ENCODE measurements around the gene THRB.
"Not testable (repeated sequence)": the region's sequence is repeated elsewhere in the genome, so short reads cannot be mapped to it uniquely, and the experiment has no call there.

Gene THRB

DNA sequence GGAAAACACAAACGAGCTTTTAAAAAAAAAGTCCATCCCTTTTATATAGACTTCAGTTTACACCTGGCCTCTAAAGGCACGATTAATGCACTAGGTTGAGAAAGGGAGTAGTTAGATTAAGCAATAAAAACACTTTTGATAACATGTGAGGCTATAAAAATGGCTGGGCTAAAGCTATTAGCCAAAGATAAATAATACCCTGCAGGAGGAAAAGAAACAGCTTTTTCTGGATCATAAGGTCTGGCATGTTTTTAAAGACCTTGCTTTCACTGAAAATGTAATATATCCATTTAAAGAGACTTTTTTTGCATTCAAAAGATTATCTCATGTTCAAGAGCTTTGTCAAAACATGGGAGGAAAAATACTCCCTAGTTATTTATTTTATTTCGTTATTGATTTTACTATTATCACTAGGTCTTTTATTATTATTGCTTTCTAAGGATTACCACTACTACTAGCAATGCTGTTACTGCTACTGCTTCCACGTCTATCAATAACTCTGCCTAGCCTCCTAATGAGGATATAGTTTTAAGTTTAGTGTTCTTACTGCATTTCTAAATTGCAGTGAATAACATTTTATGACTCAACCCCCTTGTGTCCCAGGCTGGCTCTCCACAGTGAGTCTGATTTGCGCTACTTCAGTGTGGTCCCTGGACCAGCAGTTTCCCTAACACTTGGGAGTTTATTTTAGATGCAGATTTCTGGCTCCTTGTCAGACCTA lies 93.4 kb downstream of the THRB start:
- ATAC-seq: no peak

DNA sequence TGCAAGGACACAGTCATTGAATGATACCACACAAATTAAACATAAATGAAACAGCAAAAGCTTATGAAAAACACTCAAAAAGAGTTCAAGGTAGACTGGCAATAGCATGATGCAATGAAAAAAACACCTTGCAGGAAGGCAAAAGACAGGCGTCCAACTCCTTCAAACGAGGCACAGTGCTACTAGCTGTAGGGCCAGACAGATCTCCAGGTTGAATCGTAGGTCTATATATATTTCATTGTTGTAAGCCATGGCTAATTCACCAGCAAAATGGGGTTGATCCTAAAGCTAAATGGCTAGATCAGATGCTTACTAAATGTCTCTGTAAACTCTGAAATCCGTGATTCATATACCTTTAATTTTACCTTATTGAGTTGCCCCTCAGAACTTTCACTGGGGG lies 94.2 kb downstream of the THRB start:
- no peak for ATAC-seq

DNA sequence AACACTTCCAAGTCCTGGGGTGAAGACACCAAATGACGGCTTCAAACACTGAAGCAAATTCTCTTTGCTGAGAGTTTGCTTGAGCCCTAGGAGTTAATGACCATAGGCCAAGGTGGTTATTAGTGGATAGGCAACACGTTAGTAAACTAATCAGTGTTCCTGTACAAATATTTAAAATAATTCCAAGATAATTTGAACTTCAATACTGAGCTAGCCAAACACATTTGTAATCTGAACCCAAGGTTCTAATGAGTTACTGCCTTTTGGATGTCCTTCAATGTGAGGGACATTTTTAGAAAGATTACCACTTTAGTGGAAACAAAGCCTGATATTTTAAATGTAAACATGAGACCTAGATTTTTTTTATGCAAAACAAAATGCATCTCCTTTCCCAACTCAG lies 94.6 kb downstream of the THRB start:
- no peak for ATAC-seq

DNA sequence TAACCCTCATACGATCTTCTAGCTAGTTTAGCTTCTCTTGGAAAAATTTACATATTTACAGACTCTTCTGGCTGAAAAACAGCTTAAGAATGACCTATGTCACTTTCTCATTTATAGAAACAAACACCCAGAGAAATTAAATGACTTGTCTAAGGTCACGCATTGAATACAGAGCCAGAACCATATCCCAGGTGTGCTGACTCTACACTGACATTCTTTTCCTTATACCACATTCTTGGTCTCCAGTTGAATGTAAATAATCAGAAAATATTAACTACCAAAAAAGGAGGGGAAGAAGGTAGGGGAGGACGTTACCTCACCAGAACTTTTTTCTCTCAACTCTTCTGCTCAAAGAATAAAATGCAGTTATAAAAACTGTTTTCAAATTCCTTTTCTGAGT lies 95.0 kb downstream of the THRB start:
- ATAC-seq: no peak

DNA sequence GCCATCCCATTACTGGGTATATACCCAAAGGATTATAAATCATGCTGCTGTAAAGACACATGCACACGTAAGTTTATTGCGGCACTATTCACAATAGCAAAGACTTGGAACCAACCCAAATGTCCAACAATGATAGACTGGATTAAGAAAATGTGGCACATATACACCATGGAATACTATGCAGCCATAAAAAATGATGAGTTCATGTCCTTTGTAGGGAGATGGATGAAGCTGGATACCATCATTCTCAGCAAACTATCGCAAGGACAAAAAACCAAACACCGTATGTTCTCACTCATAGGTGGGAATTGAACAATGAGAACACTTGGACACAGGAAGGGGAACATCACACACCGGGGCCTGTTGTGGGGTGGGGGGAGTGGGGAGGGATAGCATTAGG lies 95.9 kb downstream of the THRB start:
- ATAC-seq: not testable (repeated sequence)

DNA sequence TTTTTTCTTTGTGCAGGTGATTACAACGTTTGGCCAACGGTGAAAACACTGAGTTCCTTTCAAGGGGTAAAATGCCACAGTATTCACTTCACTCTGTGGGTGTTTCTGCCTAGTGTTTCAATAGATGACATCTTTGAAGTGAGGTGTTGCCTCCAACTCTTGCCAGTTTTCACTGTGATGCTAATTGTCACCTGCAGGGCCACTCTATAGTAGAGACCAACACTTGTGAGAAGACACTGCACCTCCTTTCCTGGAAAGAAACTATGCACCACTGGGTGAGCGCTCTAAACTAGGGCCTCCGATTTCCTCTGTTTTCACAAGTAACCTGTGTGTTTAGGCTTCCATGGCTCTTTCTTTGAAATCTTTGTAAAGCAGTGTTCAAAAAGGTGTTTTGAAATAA lies 98.3 kb downstream of the THRB start:
- no peak for ATAC-seq

DNA sequence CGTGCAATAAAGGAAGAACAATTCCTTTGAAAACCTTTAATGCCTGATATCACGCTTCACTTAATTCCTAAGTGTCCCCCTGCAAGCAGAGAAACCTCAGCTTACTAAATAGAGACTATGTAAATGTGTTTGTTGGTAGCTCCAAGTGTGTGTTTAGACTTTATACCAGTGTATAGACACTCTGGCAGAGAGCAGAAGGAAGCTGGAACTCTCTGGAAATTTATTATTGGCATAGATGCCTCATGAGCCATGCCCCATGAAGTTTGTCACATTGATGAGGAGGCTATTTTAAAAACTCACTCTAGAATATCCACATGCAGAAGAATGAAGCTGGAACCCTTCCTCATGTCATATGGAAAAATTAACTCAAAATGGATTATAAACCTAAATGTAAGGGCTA lies 99.9 kb downstream of the THRB start:
- no peak for ATAC-seq

DNA sequence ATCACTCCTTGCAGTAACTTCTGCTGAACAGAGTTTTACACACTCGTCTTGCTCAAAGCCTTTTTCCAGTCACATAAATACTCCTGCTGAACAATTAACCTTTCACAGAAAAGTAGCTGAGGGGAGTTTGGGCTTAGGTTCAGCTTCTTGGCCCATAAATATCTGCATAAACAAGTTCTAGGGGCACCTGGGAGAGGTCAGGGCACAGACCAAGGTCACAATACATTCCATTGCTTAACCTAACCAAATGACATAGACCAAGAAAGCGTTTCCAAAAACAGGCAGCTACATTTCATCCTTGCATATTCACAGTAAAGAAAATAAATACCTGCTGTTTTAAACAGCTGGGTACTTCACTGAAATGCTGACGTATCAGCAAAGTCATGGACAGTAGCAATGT lies 101.3 kb downstream of the THRB start:
- ATAC-seq: no peak

DNA sequence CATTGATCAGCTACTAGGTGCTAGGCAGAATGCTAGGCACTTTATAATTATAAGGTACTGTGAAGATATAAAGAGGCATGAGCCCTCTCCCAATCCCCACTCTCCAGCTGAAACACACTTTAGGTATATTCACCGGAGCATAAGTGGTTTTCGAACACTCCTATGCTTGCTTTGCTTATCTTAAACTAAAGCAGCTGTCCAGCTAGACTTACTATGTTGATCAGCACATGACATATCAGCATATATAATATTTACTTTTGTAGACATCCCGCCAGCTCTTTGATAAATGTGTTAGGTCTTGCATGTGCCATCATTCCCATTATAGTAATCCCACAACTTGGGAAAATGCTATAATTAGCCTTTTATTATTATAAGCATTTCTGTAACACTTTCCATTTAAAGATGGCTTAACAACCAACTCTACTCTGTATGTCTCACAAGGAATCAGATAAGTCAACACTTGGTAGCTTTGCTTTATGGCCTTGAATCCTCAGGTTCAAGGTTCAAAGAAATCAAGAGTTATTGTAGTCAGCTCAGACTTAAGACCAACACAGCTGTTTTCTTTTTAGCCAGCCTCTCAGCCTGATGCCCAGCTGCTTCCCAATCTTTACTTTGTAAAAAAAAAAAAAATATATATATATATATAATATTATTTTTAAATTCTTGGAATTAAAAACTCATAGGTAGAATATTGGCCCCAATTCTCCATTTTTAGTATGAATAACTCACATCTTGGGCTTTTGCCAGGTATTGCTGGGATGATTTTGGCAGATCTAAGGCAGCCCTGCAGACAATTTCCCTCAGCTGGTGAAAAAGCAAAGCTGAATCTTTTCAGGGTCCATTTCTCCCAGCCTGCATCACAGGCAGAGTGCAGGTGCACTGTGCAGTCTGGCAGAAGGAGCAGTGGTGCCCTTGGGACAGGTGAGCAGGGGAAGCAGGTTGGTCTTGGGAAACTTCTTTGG lies 104.2 kb downstream of the THRB start:
- ATAC-seq: no peak

DNA sequence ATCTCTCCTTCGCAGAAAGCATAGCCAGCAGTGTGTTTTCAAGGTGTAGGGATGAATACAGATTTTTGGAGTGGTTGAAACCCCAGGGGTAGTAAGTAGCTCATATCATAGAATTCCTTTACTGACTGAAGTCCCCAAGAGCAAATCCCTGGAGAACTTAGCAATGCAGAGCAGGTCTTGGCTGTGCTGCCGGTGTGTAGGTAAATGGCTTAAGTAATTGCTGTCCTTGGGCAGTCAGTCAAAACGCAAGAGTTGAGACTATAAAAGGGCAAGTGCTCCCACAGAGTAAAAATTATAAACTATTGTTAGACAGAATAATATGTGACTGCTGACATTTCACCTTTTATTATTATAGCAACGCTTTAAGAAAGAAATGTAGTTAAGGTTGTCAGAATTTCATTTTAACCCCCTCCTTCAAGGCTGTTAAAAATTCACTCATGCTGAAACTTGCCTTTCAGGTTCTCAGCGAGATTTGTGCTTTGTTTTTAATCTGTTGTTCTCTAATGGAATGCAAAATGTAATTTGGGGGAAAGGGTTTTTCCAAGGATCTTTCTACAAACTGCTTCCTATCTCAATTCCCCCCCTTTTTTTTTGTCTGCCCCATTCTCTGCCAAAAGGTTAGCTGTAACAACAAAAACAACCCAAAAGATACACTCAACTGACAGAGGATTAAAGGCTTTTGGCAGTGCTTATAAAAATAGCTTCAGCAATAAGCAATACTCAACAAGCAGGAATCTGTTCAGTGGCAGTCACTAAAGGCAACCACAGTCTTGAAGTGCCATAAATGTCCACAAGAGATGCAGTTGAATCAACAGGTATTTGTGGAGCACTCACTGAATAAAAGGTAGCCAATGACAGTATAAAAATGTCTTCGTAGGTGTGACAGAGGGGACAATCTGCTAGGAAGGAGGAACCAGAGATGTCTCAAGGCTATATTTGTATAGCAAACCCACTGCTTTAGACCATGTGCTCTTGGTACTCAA lies 105.3 kb downstream of the THRB start:
- ATAC-seq: no peak

DNA sequence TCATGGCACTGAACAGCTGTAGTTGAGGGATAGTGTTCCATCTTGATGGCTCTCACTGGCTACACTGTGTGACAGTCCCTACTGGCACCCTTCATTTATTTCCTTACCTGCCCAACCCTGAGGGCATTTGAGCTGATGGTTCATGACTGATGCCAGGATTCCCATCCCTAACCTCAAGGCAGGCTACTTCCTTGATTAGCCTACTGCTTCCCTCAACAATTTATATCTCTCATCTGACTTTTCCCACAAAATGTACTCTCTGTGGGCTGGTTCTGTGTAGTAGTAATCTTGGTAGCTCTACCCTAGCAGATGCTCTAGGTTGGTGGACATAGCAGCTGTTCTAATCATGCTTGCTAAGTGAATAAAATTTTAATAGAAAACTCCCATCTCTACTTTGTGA lies 106.0 kb downstream of the THRB start:
- ATAC-seq: no peak

DNA sequence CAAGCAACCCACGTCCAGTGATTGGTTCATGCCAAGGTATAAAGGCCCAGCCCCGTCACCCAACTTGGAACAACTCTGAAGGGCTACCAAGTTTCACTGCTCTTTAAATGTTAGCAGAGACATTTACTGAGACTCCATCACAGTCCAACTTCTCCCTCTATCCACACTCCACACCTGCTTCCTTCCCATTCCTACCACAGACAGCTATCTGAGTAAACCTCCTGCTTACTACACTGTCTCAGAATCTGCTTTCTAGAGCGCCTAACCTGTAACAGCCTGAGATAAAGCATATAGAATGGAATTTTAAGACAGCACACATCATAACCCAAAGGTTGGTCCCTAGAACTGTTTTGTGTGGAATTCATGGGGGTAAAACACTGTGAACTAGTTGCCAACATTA lies 106.5 kb downstream of the THRB start:
- no peak for ATAC-seq

DNA sequence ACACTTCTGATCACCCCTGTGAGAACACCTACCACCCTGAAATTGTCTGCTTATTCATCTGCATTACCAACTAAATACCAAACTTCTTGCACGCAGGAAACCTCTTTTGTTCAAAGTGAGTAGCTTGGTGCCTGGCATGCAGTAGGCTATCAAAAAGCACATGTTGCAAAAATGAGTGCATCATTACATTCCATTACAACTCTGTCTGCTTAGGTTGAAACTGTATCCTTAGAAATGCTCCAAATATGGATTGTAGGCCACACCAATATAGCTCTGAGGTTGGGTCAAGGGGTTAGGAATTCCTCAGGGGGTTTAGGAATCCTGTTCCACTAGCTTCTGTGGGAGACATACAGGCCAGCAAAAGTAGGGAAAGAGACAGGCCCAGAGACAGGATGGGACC lies 107.2 kb downstream of the THRB start:
- ATAC-seq: no peak

DNA sequence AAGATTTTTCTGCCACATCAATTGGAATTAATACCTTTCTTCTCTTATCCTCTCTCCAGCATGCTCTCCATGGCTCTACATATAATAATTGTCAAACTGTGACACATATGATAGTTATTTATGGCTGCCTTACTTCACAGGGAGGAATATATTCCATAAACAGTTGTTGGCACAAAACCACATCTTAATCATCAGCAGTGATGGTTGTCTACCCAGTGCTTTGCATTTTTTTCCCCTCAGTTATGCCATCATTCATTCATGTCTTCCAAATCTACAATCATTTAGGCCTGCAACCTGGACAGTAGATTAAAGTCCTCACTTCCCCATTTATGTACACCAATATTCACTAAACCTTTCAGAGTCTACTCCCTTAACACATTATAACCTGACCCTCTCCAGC lies 107.7 kb downstream of the THRB start:
- no peak for ATAC-seq

DNA sequence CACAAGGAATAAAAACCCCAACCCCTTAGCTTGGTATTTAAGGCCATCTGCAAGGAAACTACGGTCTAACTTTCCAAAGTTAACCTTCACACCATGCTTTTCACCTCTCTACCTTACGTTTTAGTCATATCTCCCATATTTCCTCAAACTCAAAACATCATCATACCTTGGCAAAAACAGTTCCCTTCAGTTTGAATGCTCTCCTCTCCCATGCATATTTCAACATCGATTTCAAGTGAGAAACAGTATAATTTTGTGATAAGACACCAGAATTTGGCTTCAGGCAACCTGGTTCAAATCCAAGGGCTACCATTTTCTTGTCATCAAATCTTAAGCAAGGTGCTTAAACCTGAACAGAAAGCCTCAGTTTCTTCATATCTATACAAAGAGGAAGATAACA lies 108.2 kb downstream of the THRB start:
- ATAC-seq: no peak

DNA sequence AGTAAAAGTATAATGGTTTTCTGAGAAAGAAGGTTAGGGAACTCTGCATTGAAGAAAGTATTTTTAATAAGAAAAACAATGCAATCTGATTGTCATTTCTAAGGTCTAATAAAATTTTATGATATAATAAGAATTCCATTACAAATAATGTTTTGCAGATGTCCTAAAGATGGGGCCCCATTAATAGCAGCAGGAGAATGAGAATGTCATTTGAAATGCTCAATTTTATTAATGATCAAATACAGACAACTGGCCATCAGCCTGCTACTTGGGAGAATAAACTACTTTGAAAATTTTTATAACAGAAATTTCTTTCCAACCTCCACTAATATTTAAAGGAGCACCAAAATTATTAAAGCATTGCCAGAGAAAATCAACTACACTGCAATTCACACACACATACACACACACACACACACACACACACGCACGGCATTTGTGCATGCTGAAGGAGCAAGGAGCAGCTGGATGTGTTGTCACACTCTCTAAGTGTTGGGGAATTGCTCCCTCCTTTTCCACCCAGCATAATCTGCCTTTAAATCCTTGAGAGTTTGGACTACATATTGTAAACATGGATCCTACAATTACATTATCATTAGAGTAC lies 109.5 kb downstream of the THRB start:
- no peak for ATAC-seq

DNA sequence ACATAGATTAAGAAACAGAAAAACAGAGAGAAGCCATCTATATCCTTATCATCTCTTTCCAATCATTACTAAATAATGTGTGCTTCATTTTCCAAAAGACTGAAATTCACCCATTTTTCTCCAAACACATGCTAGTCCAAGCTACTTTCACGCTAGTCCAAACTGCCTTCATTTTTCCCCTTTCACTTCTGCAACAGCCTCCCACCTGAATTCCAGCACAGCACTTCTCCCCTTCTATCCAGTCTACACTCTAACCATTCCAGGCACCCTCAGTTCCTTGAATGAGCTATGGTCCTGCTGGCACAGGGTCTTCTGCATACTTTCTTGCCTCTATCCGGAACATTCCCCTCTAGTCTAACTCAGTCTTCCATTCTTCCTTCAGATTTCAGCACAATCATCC lies 112.0 kb downstream of the THRB start:
- no peak for ATAC-seq

DNA sequence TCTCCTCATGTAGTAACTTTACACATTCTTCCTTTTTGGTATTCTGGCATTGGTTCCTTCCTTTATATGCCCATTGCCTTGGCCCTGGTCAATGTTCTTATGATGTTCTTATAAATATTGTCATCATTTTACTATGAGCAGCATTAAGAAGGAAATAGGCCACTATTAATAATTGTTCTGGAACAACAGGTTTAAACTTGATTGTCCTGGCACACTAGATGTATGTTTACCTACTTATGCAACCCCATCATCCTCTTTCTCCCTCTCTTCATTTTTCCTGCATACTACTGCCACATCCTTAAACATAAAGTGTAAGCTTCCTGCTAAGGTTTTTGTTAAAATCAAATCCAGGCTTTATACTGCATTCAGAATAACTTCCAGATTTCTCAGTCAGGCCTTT lies 114.7 kb downstream of the THRB start:
- ATAC-seq: no peak

DNA sequence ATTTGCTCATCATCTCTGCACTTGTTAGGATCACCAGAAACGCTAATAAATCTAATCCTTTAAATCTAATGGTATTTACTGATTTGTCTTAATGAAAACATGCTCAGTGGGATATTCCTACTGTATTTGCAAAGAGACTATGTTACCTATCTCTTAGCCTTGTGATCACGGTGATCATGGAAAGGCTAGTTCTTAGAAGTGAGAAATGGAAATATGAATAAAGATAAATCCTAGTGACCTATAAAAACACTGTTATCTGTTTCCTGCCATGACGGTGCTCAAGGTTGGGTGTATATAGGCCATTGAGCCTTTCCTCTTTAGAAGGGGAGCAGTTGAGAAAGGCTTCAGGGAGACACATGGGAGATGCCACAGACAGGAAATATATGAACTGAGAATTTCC lies 116.3 kb downstream of the THRB start:
- ATAC-seq: no peak

DNA sequence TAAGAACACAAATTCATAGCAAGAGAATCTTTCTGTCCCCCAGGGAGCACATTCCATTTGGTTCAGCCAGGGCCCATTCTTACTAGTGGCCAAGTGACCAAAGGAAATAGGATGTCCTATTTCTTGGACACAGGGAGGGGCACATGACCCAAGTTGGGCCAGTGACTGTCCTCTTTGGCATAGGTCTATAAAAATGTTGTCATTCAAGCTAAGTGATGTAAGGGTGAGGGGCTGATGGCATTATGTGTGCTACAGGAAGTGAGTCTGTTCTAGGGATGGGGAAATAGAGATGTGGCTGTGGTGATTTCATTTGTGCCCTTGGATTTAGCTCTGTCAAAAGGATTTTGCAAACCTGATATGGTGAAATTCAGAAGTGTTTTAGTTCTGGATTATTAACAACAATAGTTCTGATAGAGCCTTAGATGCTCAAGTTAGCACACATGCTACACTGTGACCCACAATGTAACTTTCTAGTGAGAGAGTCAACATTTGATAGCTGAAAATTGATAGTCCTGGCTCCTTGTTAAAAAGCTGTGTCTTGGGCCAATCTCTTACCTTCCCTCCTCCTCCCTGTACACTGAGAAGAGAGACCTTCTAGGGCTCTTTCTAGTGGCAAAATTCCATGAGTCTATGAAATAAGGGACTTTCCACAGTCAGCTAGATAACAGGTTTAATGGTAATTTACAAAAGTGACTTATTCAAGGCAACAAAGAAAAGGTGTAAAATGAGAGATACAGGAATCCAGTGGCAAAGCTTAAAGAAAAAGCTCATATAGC lies 117.2 kb downstream of the THRB start:
- no peak for ATAC-seq

DNA sequence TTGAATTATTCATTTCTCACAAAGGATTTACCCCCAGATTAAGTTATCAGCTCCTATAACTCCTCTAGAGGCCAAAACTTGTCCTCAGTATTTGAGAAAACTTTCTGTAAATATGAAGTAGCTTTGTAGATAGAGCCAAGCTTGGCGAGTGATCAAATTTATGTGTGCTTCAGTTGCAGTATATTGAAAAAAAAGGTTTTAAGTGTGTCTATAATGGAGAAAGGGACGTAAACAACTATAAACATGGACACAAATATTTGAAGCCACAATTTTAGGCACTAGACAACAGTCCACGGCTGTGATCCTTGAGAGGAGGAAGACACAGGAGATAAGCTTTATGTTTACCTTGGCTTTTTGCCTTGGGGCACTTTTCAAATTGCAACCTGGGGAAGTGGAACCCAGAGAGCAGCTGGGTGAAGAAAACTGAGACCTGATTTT lies 118.7 kb downstream of the THRB start:
- ATAC-seq: no peak

DNA sequence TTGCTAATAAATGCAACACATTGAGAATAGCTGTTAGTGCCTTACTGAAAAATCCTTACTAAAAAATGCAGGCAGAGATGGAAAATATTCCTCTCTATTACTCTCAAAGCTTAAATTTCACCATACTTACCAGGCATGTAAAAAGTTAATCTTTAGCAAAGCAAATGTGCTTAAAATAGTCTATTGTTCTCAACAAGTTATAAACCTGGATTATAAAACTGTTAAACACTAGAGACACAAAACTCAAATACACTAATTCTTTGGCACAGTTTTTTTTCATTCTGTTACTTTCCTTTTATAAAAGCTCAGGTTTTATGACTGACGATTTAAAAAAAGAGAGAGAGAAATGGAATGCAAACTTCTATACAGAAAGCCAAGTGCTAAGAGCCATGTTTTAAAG lies 119.8 kb downstream of the THRB start:
- ATAC-seq: no peak
